ENCODE results near the gene MTG1.

- TF ChIP-seq CTCF (conservative IDR thresholded peaks at IDR 0.05; ENCODE audit: low read length) (no peak), EZH2phosphoT487 (IDR thresholded peaks at IDR 0.05; ENCODE audit: borderline replicate concordance) (no peak)
These were observed 71.4 kb downstream of the MTG1 start for GRCh38 chr10:133465191-133465949.

All from Loucy (cell line).